ENCODE results near the gene DCLK1. TPM values are rescaled to one million over a fixed set of nuclear protein-coding genes. Genes with fewer than 3 reads are reported as not detected.

DCLK1 gene
- total RNA-seq, 1 experiment from 2014 or later = 36.2 TPM

DNA sequence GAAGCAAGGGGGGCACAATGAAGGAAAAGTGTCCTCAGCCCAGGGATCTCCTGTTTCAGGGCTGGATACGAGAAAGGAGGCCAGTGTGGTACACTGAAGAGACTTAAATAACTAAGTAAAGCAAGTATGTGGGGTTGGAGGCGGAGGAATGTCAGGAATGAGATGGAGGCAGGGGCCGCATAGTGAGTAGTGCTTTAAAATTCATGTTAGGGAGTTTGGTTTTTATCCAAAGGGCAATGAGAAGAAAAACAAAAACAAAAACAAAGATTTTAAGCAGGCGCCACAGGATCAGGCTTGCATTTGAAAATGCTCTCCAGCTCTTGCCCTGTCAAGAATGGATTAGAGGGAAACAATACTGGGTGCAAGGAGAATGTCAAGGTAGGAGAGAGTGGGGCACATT is 273.4 kb downstream of the DCLK1 start:
- WGBS (ENCODE audit: extremely low coverage, insufficient read length, low lambda C conversion rate) = no CpG with 5 or more reads among the region's 4 CpGs
- Histone ChIP-seq H2BK15ac (ENCODE audit: low read depth, low read length) (no peak overlapping the region), H3K27me3 (ENCODE audit: insufficient read depth, low read length) (no peaks in the 10 kb centered on the region), H3T11ph (ENCODE audit: low read length) (no peak overlapping the region), H4K91ac (ENCODE audit: insufficient read length, low read depth, low read length) (no peak overlapping the region), H3K79me2 (ENCODE audit: insufficient read depth, low read length) (no peaks in the 10 kb centered on the region; the same call in 1 of the 2 replicates), H3K4ac (ENCODE audit: low read depth, low read length) (no peak overlapping the region), H3K27ac (ENCODE audit: insufficient read length, low read depth, low read length) (peak overlapping the region; percentile 95), H2BK120ac (ENCODE audit: low read depth, low read length, poor library complexity, severe bottlenecking) (no peak overlapping the region), H3K9me3 (ENCODE audit: control insufficient read depth, low read depth, low read length) (no peaks in the 10 kb centered on the region), H3K79me1 (ENCODE audit: insufficient read depth, low read depth, low read length, poor library complexity, severe bottlenecking) (no peaks in the 10 kb centered on the region), H4K5ac (ENCODE audit: insufficient read length, low read depth, low read length) (no peak overlapping the region), H3K23me2 (ENCODE audit: insufficient read length, low read depth, low read length, poor library complexity, severe bottlenecking) (peaks cover 4% of the 10 kb centered on the region), H3K4me2 (ENCODE audit: insufficient read depth, insufficient read length, low read length) (peak overlapping the region; percentile 13), H3K9ac (ENCODE audit: extremely low read depth, insufficient read length, low read length) (no peak overlapping the region), H4K8ac (replicated peaks; ENCODE audit: insufficient read length, low read depth, low read length) (no peak overlapping the region), H4K20me1 (ENCODE audit: control insufficient read depth, insufficient read depth, insufficient read length) (no peaks in the 10 kb centered on the region), H2BK5ac (ENCODE audit: insufficient read length, low read length) (peak overlapping the region; percentile 69), H2BK12ac (ENCODE audit: insufficient read length, low read depth, low read length) (no peak overlapping the region), H2AFZ (ENCODE audit: low read length) (no peak overlapping the region), H3K56ac (ENCODE audit: insufficient read length, low read depth, low read length) (no peak overlapping the region), H2AK5ac (ENCODE audit: insufficient read length, low read length) (no peak overlapping the region), H3K4me1 (ENCODE audit: insufficient read depth, low read length) (peaks cover 34% of the 10 kb centered on the region; the same call in 1 of the 2 replicates), H2BK20ac (ENCODE audit: low read depth, low read length, poor library complexity, severe bottlenecking) (no peak overlapping the region), H3K23ac (ENCODE audit: insufficient read length, low read depth, low read length) (no peak overlapping the region), H3K18ac (ENCODE audit: insufficient read length, low read depth, low read length) (peak overlapping the region; percentile 15), H3K14ac (ENCODE audit: insufficient read depth, low read length) (no peak overlapping the region; the same call in 1 of the 2 replicates)
- H3K27me3 Mint-ChIP-seq (ENCODE audit: low read depth) = no peaks in the 10 kb centered on the region
- peaks cover 0 to 15% (median 12%) of the 10 kb centered on the region in 3 experiments for H3K36me3 Mint-ChIP-seq (ENCODE audit: insufficient read depth in 1 of 3, low read depth in 3 of 3)
- TF ChIP-seq, protein P1, sequence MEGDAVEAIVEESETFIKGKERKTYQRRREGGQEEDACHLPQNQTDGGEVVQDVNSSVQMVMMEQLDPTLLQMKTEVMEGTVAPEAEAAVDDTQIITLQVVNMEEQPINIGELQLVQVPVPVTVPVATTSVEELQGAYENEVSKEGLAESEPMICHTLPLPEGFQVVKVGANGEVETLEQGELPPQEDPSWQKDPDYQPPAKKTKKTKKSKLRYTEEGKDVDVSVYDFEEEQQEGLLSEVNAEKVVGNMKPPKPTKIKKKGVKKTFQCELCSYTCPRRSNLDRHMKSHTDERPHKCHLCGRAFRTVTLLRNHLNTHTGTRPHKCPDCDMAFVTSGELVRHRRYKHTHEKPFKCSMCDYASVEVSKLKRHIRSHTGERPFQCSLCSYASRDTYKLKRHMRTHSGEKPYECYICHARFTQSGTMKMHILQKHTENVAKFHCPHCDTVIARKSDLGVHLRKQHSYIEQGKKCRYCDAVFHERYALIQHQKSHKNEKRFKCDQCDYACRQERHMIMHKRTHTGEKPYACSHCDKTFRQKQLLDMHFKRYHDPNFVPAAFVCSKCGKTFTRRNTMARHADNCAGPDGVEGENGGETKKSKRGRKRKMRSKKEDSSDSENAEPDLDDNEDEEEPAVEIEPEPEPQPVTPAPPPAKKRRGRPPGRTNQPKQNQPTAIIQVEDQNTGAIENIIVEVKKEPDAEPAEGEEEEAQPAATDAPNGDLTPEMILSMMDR (conservative IDR thresholded peaks at IDR 0.05) = no peak
- peak; percentile 76 for DNase-seq
- H3K4me3 Mint-ChIP-seq = peak overlapping the region; percentile 5 to 43; a peak in 4 of 5 replicates
- peaks cover 72 to 79% of the 10 kb centered on the region in 2 experiments for H3K4me1 Mint-ChIP-seq
- peak overlapping the region; percentile 90 to 94 (median 94) for H3K27ac Mint-ChIP-seq
- H3K9me3 Mint-ChIP-seq = no peaks in the 10 kb centered on the region
